NT2/D1 (cell line): ENCODE data around the gene KTN1.

Source experiments
- YY1 ChIP-seq: IDR thresholded peaks from 2 replicates; pipeline ENCODE4 v1.6.1; 2011; ENCODE audit not compliant: insufficient read length, insufficient read depth
- ZNF274 ChIP-seq: IDR thresholded peaks from 2 replicates; pipeline ENCODE4 v1.6.1; 2011; ENCODE audit warnings: mild to moderate bottlenecking, low read depth, low read length

DNA sequence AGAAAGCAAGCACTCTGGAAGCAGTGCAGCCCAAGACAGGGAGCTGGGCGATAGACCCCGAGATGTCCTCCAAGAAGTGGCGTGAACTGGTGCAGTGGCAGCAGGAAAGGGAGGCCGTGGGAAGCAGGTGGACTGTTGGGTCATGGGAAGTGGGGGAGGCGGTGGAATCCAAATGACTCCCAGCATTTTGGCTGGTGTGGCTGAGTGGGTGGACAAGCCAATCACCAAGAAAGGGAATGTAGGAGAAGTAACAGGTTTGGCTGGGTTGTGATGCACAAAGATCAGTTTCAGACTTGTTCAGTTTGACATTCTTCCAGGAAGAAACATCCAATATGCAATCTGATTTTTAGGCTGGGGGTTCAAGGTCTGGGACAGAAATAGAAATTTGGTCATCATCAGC, 46.0 kb upstream of the KTN1 start:
- no peak for TF ChIP-seq ZNF274
- TF ChIP-seq YY1, result no peak
